B cell (primary cell): ENCODE data around the gene CTIF. TPM values are rescaled to one million over a fixed set of nuclear protein-coding genes. Genes with fewer than 3 reads are reported as not detected.

ENCODE experiments used
- ATAC-seq: fragments of 200-7000 bp; cut with Tn5 transposase; one replicate; pipeline ENCODE4 v1.10.0; 2021; ENCODE audit warnings: low read depth, mild to moderate bottlenecking, moderate number of reproducible peaks, moderate library complexity
- CTCF ChIA-PET: fragments of 350-600 bp; sonication (Branson Sonifier 250); formaldehyde crosslinking; loops from one replicate; lab custom pipeline; 2021; ENCODE audit warnings: antibody characterized with exemption, inconsistent platforms; lab: Charles Lee
- POLR2A ChIA-PET: fragments of 350-600 bp; sonication (Branson Sonifier 250); formaldehyde crosslinking; loops from one replicate; lab custom pipeline; 2021; ENCODE audit warnings: antibody characterized with exemption; lab: Charles Lee
- DNase-seq: peaks from one replicate; pipeline ENCODE4 v3.0.0; 2013
- H2AFZ ChIP-seq: 2 replicates; pipeline ENCODE4 v1.6.1; 2012; ENCODE audit warnings: mild to moderate bottlenecking, low read depth, low read length; ENCODE audit not compliant: insufficient read depth, poor library complexity, severe bottlenecking
- H3K27ac ChIP-seq, 2 donors: 1 replicate in 1 of 2; 2 replicates in 1 of 2; pipeline ENCODE4 v1.5.1; 2012 to 2013; ENCODE audit warnings: low read length in 2 of 2, mild to moderate bottlenecking in 2 of 2, moderate library complexity in 1 of 2
- H3K27me3 ChIP-seq, 4 experiments: fragments of 200-600 bp in 1 of 4; sonication (generic) in 1 of 4; replicated peaks in 1 of 4; 1 replicate in 2 of 4; 2 replicates in 2 of 4; pipeline versions ENCODE4 v1.6.1 to v1.7.0; 2013 to 2016; ENCODE audit warnings: low read length in 3 of 4, mild to moderate bottlenecking in 2 of 4, mixed read lengths in 1 of 4, moderate library complexity in 1 of 4; ENCODE audit not compliant: insufficient read depth in 4 of 4, control insufficient read depth in 3 of 4; ENCODE audit errors: control extremely low read depth in 1 of 4
- H3K36me3 ChIP-seq, 2 experiments: replicated peaks in 1 of 2; 1 replicate in 1 of 2; 2 replicates in 1 of 2; pipeline versions ENCODE4 v1.6.1 to v1.7.1; 2013; ENCODE audit warnings: low read length in 1 of 2; ENCODE audit not compliant: insufficient read depth in 2 of 2, control insufficient read depth in 1 of 2; ENCODE audit errors: control extremely low read depth in 1 of 2, extremely low read depth in 1 of 2
- H3K4me1 ChIP-seq, 2 donors: fragments of 200-600 bp in 1 of 2; sonication (generic) in 1 of 2; 1 replicate in 1 of 2; 2 replicates in 1 of 2; pipeline versions ENCODE4 v1.5.1 to v1.6.1; 2013 to 2017; ENCODE audit warnings: low read length in 2 of 2; ENCODE audit not compliant: control insufficient read depth in 2 of 2, insufficient read depth in 2 of 2
- H3K4me2 ChIP-seq: replicated peaks from 2 replicates; pipeline ENCODE3; 2012; ENCODE audit warnings: mild to moderate bottlenecking, low read depth, low read length; ENCODE audit not compliant: poor library complexity, severe bottlenecking
- H3K4me3 ChIP-seq, 5 experiments: fragments of 200-600 bp in 1 of 5; sonication (generic) in 1 of 5; 1 replicate in 3 of 5; 2 replicates in 2 of 5; pipeline versions ENCODE4 v1.5.1 to v1.7.0; 2011 to 2016; ENCODE audit warnings: low read length in 4 of 5, mild to moderate bottlenecking in 4 of 5, low read depth in 2 of 5, control low read depth in 1 of 5, moderate library complexity in 1 of 5; ENCODE audit not compliant: insufficient read depth in 1 of 5; ENCODE audit errors: control extremely low read depth in 1 of 5, extremely low read depth in 1 of 5
- H3K79me2 ChIP-seq: fragments of 200-600 bp; sonication (generic); one replicate; pipeline ENCODE4 v1.6.0; 2016; ENCODE audit warnings: low read length; ENCODE audit not compliant: control insufficient read depth, insufficient read depth
- H3K9ac ChIP-seq: fragments of 200-600 bp; sonication (generic); 2 replicates; pipeline ENCODE4 v1.6.1; 2017; ENCODE audit warnings: mild to moderate bottlenecking, low read length, moderate library complexity
- H3K9me3 ChIP-seq, 3 donors: one replicate each; pipeline versions ENCODE4 v1.6.1 to v1.7.1; 2013; ENCODE audit warnings: low read length in 2 of 3; ENCODE audit not compliant: control insufficient read depth in 2 of 3, insufficient read depth in 1 of 3; ENCODE audit errors: control extremely low read depth in 1 of 3
- H4K20me1 ChIP-seq: 2 replicates; pipeline ENCODE4 v1.6.0; 2012; ENCODE audit warnings: mild to moderate bottlenecking, low read length; ENCODE audit not compliant: insufficient read depth, control insufficient read depth, poor library complexity, severe bottlenecking
- H3K27ac Mint-ChIP-seq: one replicate; pipeline ENCODE4 v1.8.0; 2021; ENCODE audit warnings: mixed read lengths
- H3K27me3 Mint-ChIP-seq: one replicate; pipeline ENCODE4 v1.8.0; 2021; ENCODE audit warnings: mixed read lengths
- H3K4me1 Mint-ChIP-seq: one replicate; pipeline ENCODE4 v1.8.0; 2021; ENCODE audit warnings: mixed read lengths
- H3K4me3 Mint-ChIP-seq: one replicate; pipeline ENCODE4 v1.8.0; 2021; ENCODE audit warnings: mixed read lengths
- H3K9me3 Mint-ChIP-seq: one replicate; pipeline ENCODE4 v1.8.0; 2022; ENCODE audit warnings: mixed read lengths; ENCODE audit not compliant: insufficient read depth
- CTCF ChIP-seq: fragments of 200-600 bp; IDR thresholded peaks from one replicate; pipeline ENCODE4 v1.8.0; 2022; ENCODE audit warnings: antibody characterized with exemption, mild to moderate bottlenecking
- EZH2 ChIP-seq: IDR thresholded peaks from 2 replicates; pipeline ENCODE4 v1.6.1; 2012; ENCODE audit warnings: borderline replicate concordance, low read depth, mild to moderate bottlenecking, moderate library complexity, low read length; ENCODE audit not compliant: insufficient read depth, poor library complexity, severe bottlenecking
- WGBS: methylation state at CpG from one replicate; pipeline ENCODE4 v1.1.5; 2013; ENCODE audit warnings: missing lambda C conversion rate; ENCODE audit not compliant: insufficient coverage; 5-methylcytosine and 5-hydroxymethylcytosine counted together
- intact Hi-C: fragments of 100-400 bp; cut with micrococcal nuclease; formaldehyde crosslinking; loops from one replicate; pipeline ENCODE4 v1.10.0; 2022
- polyA plus RNA-seq: library from polyadenylated mRNA; depleted of rRNA; stranded (reverse); fragments of >200 nt; gene quantifications from 2 replicates; pipeline ENCODE4 v1.2.3, GENCODE V29; 2012
- total RNA-seq, 2 donors: library from RNA; stranded (reverse); fragments of 120-200 nt in 1 of 2; gene quantifications; 1 replicate in 1 of 2; 2 replicates in 1 of 2; pipeline versions ENCODE4 v1.2.3 to v1.2.4, GENCODE V29; 2013 to 2022

Gene CTIF
- total and polyA plus RNA-seq, 2 donors (not counting 1 experiment from before 2014, with no cell fraction given), result 3.6 to 16.2 TPM

- TF ChIP-seq CTCF (no peak), EZH2 (no peak)
- Histone ChIP-seq H3K27me3 (no peaks in the 10 kb centered on the region), H3K36me3 (no peaks in the 10 kb centered on the region), H3K4me3 (no peak overlapping the region), H3K4me2 (no peak overlapping the region), H3K9me3 (no peaks in the 10 kb centered on the region), H3K4me1 (peaks cover 3 to 6% of the 10 kb centered on the region in 2 donors), H2AFZ (no peak overlapping the region), H3K79me2 (no peaks in the 10 kb centered on the region), H3K27ac (no peak overlapping the region), H4K20me1 (no peaks in the 10 kb centered on the region), H3K9ac (no peak overlapping the region)
- H3K9me3 Mint-ChIP-seq, result peaks cover 4% of the 10 kb centered on the region
- CTCF ChIA-PET, result interaction anchor here (1.2 kb wide), 1 partner anchor 9 kb away, joined by 3 read pairs; no protein-coding TSS in a partner anchor
- intact Hi-C loops, result no loop called here
- no peak overlapping the region for H3K27ac Mint-ChIP-seq
- DNase-seq (no peak), ATAC-seq (no peak)
- no peaks in the 10 kb centered on the region for H3K27me3 Mint-ChIP-seq
- peaks cover 13% of the 10 kb centered on the region for H3K4me1 Mint-ChIP-seq
- WGBS, result 100% methylated on average over 1 of the region's 1 CpG
- no peak overlapping the region for H3K4me3 Mint-ChIP-seq
- POLR2A ChIA-PET, result no interaction called here
Observed at GRCh38 chr18:48703028-48703386, 164.2 kb downstream of the CTIF start.

DNA sequence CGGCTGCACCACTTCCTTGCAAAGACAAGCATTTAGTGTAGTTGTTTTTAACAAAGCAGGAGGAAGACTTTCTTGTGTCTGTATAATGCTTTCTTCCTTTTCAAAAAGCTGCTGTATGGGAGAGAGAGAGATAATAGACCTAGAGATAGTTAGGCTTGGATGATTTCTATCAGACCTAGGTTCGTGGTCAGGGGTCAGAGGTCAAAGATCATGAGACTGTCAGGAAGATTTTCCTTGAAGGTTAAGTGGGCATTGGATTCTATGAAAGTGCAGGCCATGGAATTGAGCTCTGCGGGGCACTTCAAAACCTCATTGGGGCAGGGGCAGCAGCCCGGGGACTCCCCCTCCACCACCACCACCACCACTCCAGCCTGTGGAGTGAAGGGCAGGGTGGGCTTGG is 164.6 kb downstream of the CTIF start:
- Mint-ChIP-seq H3K4me1 (peaks cover 12% of the 10 kb centered on the region), H3K9me3 (peaks cover 4% of the 10 kb centered on the region), H3K27ac (no peak overlapping the region), H3K27me3 (no peaks in the 10 kb centered on the region), H3K4me3 (no peak overlapping the region)
- H3K4me1 ChIP-seq, result peaks cover 3 to 6% of the 10 kb centered on the region in 2 donors
- no peak overlapping the region for H3K4me3 ChIP-seq
- TF ChIP-seq CTCF, result no peak
- TF ChIP-seq EZH2, result no peak
- H3K4me2 ChIP-seq, result no peak overlapping the region
- POLR2A ChIA-PET, result no interaction called here
- H3K9ac ChIP-seq, result no peak overlapping the region
- intact Hi-C loops, result no loop called here
- H2AFZ ChIP-seq, result no peak overlapping the region
- DNase-seq (no peak), ATAC-seq (no peak)
- CTCF ChIA-PET, result interaction anchor here (1.2 kb wide), 1 partner anchor 8 kb away, joined by 3 read pairs; no protein-coding TSS in a partner anchor
- 100% methylated on average over 1 of the region's 4 CpGs for WGBS
- H3K9me3 ChIP-seq, result no peaks in the 10 kb centered on the region
- no peaks in the 10 kb centered on the region for H3K27me3 ChIP-seq
- H3K36me3 ChIP-seq, result no peaks in the 10 kb centered on the region
- no peaks in the 10 kb centered on the region for H3K79me2 ChIP-seq
- no peaks in the 10 kb centered on the region for H4K20me1 ChIP-seq
- H3K27ac ChIP-seq, result no peak overlapping the region
